GM23248 (cell line): Measurements from ENCODE around the gene OPCML. TPM values are rescaled to one million over a fixed set of nuclear protein-coding genes. Genes with fewer than 3 reads are reported as not detected.

Experiments used
- DNase-seq: peaks from one replicate; pipeline ENCODE4 v3.0.0-alpha.2; 2015
- H2AFZ ChIP-seq: fragments of 200-600 bp; sonication (generic); 2 replicates; pipeline ENCODE4 v1.6.1; 2016; ENCODE audit warnings: antibody characterized with exemption
- H3F3A ChIP-seq: fragments of 200-600 bp; sonication (generic); 2 replicates; pipeline ENCODE4 v1.6.1; 2016; ENCODE audit warnings: mild to moderate bottlenecking, antibody characterized with exemption, mixed run types; ENCODE audit not compliant: insufficient read depth
- H3K27ac ChIP-seq: fragments of 200-600 bp; sonication (generic); 2 replicates; pipeline ENCODE4 v1.5.1; 2016; ENCODE audit warnings: mild to moderate bottlenecking
- H3K27me3 ChIP-seq: fragments of 200-600 bp; sonication (generic); replicated peaks from 2 replicates; pipeline ENCODE4 v1.6.1; 2016; ENCODE audit warnings: mild to moderate bottlenecking; ENCODE audit not compliant: insufficient read depth
- H3K36me3 ChIP-seq: fragments of 200-600 bp; sonication (generic); 2 replicates; pipeline ENCODE4 v1.6.1; 2016; ENCODE audit warnings: low read depth, mild to moderate bottlenecking
- H3K4me1 ChIP-seq: fragments of 200-600 bp; sonication (generic); 2 replicates; pipeline ENCODE4 v1.6.1; 2016; ENCODE audit warnings: mild to moderate bottlenecking; ENCODE audit not compliant: insufficient read depth
- H3K4me2 ChIP-seq: fragments of 200-600 bp; sonication (generic); one replicate; pipeline ENCODE4 v1.6.1; 2016; ENCODE audit warnings: mild to moderate bottlenecking; ENCODE audit not compliant: unreplicated experiment
- H3K4me3 ChIP-seq: fragments of 200-600 bp; sonication (generic); 2 replicates; pipeline ENCODE4 v1.5.1; 2016; ENCODE audit warnings: mild to moderate bottlenecking
- H3K79me2 ChIP-seq: fragments of 200-600 bp; sonication (generic); 2 replicates; pipeline ENCODE4 v1.6.1; 2016; ENCODE audit warnings: mild to moderate bottlenecking; ENCODE audit not compliant: insufficient read depth
- H3K9ac ChIP-seq: fragments of 200-600 bp; sonication (generic); 2 replicates; pipeline ENCODE4 v1.6.1; 2016; ENCODE audit warnings: mild to moderate bottlenecking
- H3K9me2 ChIP-seq: fragments of 200-600 bp; sonication (generic); 2 replicates; pipeline ENCODE4 v1.6.1; 2016; ENCODE audit warnings: mixed run types, mild to moderate bottlenecking, moderate library complexity; ENCODE audit not compliant: insufficient read depth
- H3K9me3 ChIP-seq: fragments of 200-600 bp; sonication (generic); one replicate; pipeline ENCODE4 v1.6.1; 2017; ENCODE audit warnings: low read depth
- H4K20me1 ChIP-seq: fragments of 200-600 bp; sonication (generic); 2 replicates; pipeline ENCODE4 v1.6.0; 2016; ENCODE audit not compliant: insufficient read depth
- EZH2 ChIP-seq: fragments of 200-600 bp; sonication (generic); IDR thresholded peaks from 2 replicates; pipeline ENCODE4 v1.6.1; 2018; ENCODE audit warnings: antibody characterized with exemption, mild to moderate bottlenecking; ENCODE audit not compliant: insufficient read depth, poor library complexity, severe bottlenecking
- EZH2phosphoT487 ChIP-seq: fragments of 200-600 bp; sonication (generic); IDR thresholded peaks from 2 replicates; pipeline ENCODE4 v1.6.1; 2018; ENCODE audit warnings: antibody characterized with exemption, moderate library complexity, mild to moderate bottlenecking, low read depth; ENCODE audit not compliant: insufficient read depth
- WGBS, 2 experiments: methylation state at CpG; one replicate each; pipeline ENCODE4 v1.1.6; 2015 to 2017; ENCODE audit warnings: low lambda C conversion rate in 2 of 2, low coverage in 1 of 2; ENCODE audit errors: missing lambda C conversion rate in 2 of 2; 5-methylcytosine and 5-hydroxymethylcytosine counted together
- in situ Hi-C: fragments of 300-500 bp; cut with MboI; formaldehyde crosslinking; loops from 2 replicates; pipeline ENCODE4 v1.15.0; 2020
- polyA plus RNA-seq: library from polyadenylated mRNA; unstranded; fragments of >200 nt; fragmentation: Nextera tagmentation; extraction: Ambion mirVana; gene quantifications from 2 replicates; pipeline ENCODE4 v1.2.1, GENCODE V29; 2016
- total RNA-seq: library from RNA; depleted of rRNA; stranded (reverse); fragments of >200 nt; shearing (Covaris generic); gene quantifications from 2 replicates; pipeline ENCODE4 v1.2.3, GENCODE V29; 2014

OPCML gene
- total and polyA plus RNA-seq, 2 experiments from 2014 or later: 0.69 to 1.6 TPM

DNA sequence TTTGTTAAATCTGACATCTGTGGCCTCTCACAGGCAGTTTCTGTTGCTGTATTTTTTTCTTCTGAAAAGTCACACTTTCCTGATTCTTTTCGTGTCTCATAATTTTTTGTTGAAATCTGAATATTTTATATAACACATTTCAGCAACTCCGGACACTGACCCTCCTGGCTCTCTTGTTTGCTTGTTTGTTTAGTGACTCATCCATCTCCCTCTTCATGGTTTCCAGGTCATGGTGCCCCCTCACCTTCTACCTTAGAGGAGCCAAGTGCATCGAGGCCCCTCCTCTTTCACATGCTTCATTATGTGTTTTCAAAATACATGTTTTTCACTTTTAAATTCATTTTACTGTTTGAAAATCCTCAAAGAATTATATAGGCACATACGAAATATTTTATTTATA lies 562.4 kb downstream of the OPCML start:
- Histone ChIP-seq H3K27ac (no peak overlapping the region), H3F3A (no peaks in the 10 kb centered on the region), H3K27me3 (peaks cover 13% of the 10 kb centered on the region), H3K79me2 (no peaks in the 10 kb centered on the region), H3K9ac (no peak overlapping the region), H3K9me3 (no peaks in the 10 kb centered on the region), H3K36me3 (no peaks in the 10 kb centered on the region), H3K4me1 (no peaks in the 10 kb centered on the region), H3K4me3 (no peak overlapping the region), H3K9me2 (no peaks in the 10 kb centered on the region), H4K20me1 (no peaks in the 10 kb centered on the region), H3K4me2 (no peak overlapping the region), H2AFZ (no peak overlapping the region)
- in situ Hi-C loops: no loop called here
- DNase-seq: no peak
- no peak for TF ChIP-seq EZH2
- TF ChIP-seq EZH2phosphoT487: no peak
- WGBS, 2 experiments: 41 to 43% methylated on average over 4 of the region's 4 CpGs

DNA sequence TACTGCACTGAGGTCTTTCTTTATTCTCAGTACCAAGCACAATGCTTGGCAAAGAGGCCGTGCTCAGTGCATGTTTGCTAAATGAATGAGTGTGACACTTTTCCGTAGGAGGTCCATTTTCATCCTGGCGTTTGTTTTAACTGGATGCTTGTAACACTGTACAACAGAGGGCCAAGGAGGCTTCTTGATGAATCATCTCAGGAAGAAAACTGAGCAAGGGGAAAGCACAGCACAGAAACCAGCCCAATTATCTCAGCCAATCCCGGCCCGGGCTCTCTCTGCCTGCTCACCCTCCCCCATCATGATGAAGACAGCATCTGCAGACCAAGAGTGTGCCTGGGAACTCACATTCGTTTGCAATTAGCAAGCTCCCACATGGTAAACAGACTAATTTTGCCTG lies 570.3 kb downstream of the OPCML start:
- Histone ChIP-seq H3K79me2 (no peaks in the 10 kb centered on the region), H3K27ac (peak overlapping the region; percentile 19; the same call in 1 of the 2 replicates), H3K36me3 (no peaks in the 10 kb centered on the region), H3K4me1 (peaks cover 6% of the 10 kb centered on the region; the same call in 1 of the 2 replicates), H3K9me2 (no peaks in the 10 kb centered on the region), H2AFZ (no peak overlapping the region), H3K9ac (no peak overlapping the region), H4K20me1 (no peaks in the 10 kb centered on the region), H3K4me3 (no peak overlapping the region), H3K9me3 (no peaks in the 10 kb centered on the region), H3K4me2 (no peak overlapping the region), H3F3A (peaks cover 9% of the 10 kb centered on the region; the same call in 1 of the 2 replicates), H3K27me3 (peaks cover 4% of the 10 kb centered on the region; the same call in 1 of the 2 replicates)
- peak; percentile 90 for DNase-seq
- in situ Hi-C loops: no loop called here
- TF ChIP-seq EZH2phosphoT487 (no peak), EZH2 (no peak)
- WGBS, 2 experiments: 1 to 2% methylated on average over 6 of the region's 6 CpGs

- Histone ChIP-seq H3K79me2 (no peaks in the 10 kb centered on the region), H3K9ac (no peak overlapping the region), H3F3A (peaks cover 9% of the 10 kb centered on the region; the same call in 1 of the 2 replicates), H3K9me3 (no peaks in the 10 kb centered on the region), H3K4me3 (no peak overlapping the region), H2AFZ (no peak overlapping the region), H3K9me2 (no peaks in the 10 kb centered on the region), H3K4me2 (no peak overlapping the region), H4K20me1 (no peaks in the 10 kb centered on the region), H3K27me3 (peaks cover 4% of the 10 kb centered on the region; the same call in 1 of the 2 replicates), H3K27ac (no peak overlapping the region), H3K36me3 (no peaks in the 10 kb centered on the region), H3K4me1 (peaks cover 6% of the 10 kb centered on the region; the same call in 1 of the 2 replicates)
- TF ChIP-seq EZH2 (no peak), EZH2phosphoT487 (no peak)
- in situ Hi-C loops: no loop called here
- WGBS, 2 experiments: 65 to 67% methylated on average over 5 of the region's 5 CpGs
- DNase-seq: no peak
These were observed 570.8 kb downstream of the OPCML start for GRCh38 chr11:132961453-132961852.

DNA sequence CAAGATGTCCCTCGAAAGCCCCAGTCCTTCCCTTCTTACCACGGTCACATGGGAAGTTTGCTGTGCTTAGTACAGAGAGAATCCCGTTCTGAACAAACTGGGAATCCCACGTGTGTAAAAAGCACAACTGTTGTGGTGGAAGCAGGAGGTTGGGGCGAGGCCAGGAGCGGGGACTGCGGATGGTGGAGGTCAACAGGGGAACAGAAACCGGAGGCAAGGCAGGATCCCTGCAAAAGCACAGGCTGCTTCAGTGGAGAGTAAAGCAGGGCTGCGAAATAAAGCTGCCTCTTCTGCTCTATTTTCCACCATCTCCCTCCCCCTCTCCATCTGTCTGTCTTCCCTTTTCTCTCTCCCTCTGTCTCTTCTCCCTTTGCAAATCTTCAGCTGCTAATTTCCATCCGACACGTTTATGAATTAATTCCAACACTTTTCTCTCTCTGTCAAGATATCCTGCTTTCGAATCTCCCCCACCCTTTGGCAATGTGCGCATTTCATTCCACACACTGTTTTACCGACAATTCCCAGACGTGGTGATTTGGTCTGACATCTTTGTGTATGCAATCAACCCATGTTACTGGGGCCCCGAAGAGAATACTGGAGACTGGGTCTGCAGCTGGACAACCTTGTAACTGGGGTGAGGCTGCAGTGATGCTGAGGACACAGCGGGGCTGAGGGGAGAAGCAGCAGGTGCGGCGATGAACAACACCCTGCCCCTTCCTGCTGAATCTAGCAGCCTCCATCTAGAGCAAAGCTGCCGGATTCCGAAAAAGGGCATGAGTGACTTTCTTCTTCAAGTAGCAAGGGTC lies 571.8 kb downstream of the OPCML start:
- no peak for DNase-seq
- Histone ChIP-seq H3K4me3 (no peak overlapping the region), H2AFZ (no peak overlapping the region), H3K4me1 (peaks cover 6% of the 10 kb centered on the region; the same call in 1 of the 2 replicates), H3K27me3 (peaks cover 4% of the 10 kb centered on the region; the same call in 1 of the 2 replicates), H3K4me2 (no peak overlapping the region), H3K9me2 (no peaks in the 10 kb centered on the region), H3K27ac (no peak overlapping the region), H4K20me1 (no peaks in the 10 kb centered on the region), H3K9ac (no peak overlapping the region), H3K36me3 (no peaks in the 10 kb centered on the region), H3K79me2 (no peaks in the 10 kb centered on the region), H3K9me3 (no peaks in the 10 kb centered on the region), H3F3A (peaks cover 9% of the 10 kb centered on the region; the same call in 1 of the 2 replicates)
- 70 to 73% methylated on average over 21 of the region's 21 CpGs for WGBS, 2 experiments
- TF ChIP-seq EZH2: no peak
- no peak for TF ChIP-seq EZH2phosphoT487
- in situ Hi-C loops: no loop called here
